AG04449 (cell line): ENCODE data around the gene DCP1B.

Experiments used
- CTCF ChIA-PET: fragments of 350-600 bp; formaldehyde crosslinking; extraction: SDS; loops from one replicate; lab custom pipeline; 2021; ENCODE audit warnings: antibody characterized with exemption; lab: Yijun Ruan, JAX
- POLR2A ChIA-PET: fragments of 400-600, 350-600 bp; formaldehyde crosslinking; extraction: SDS; loops from one replicate; lab custom pipeline; 2020; ENCODE audit warnings: antibody characterized with exemption, inconsistent platforms; lab: Yijun Ruan, JAX
- DNase-seq: peaks from one replicate; pipeline ENCODE4 v3.0.0-alpha.2; 2010; ENCODE audit warnings: low read depth, low spot score
- H3K4me3 ChIP-seq: 2 replicates; pipeline ENCODE4 v1.5.1; 2011; ENCODE audit warnings: low read depth, mild to moderate bottlenecking, control low read depth, low read length
- CTCF ChIP-seq: IDR thresholded peaks from one replicate; pipeline ENCODE4 v1.5.1; 2011; ENCODE audit warnings: mild to moderate bottlenecking, moderate library complexity, low read length, control low read depth, inconsistent platforms; ENCODE audit not compliant: insufficient read depth; ENCODE audit errors: missing control alignments

Gene DCP1B

DNA sequence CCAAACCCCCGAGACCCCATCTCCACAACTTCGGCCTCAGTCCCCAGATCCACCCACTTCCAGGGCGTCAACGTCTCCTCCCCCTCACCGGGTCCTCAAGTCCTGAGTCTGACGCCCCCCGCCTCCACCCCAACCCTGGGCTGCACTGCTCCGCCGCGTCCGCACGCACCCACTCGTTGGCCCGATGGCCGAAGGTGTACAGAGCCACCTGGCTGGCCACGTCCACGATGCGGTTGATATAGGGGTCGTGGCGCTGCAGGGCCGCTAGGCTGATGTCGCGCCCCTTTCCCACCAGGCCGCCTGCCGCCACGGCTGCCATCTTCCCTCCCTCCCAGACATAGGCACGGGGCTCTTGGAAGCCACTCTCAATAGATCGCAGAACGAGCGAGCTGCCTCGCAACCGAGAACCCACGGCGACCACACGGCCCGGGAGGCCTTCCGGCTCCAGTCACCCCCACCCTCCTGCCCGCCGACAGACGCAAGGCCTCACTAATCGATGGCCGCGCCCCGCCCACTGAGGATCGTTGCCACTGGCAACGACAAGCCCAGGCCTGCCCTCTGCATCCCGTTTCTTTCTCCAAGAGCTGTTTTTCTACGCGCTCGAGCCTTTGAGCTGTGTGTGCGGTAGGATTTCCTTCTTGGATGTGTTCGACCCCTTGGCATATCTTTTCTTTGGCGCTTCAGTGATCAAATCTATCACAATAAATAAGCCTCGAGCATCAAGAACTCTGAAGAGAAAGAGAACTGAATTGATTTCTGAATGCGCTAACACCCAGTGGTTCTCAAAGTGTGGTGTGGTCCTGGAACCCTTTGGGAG, at the start of gene DCP1B:
Gene DCP1B, minus strand, starts transcription at position 345 of the 817 bp plus-strand sequence. Its CDS starts 26 bp downstream, at position 319.
- peak within 1 kb of the TSS; percentile 99 for H3K4me3 ChIP-seq
- peak; percentile 0 for TF ChIP-seq CTCF
- peak; percentile 85 for DNase-seq
- ChIA-PET POLR2A (interaction anchor here (0.6 to 1.2 kb wide), 5 partner anchors 10 to 280 kb away, joined by 3 to 7 read pairs (median 3); no protein-coding TSS in a partner anchor), CTCF (interaction anchor here (1.2 to 1.7 kb wide), 2 partner anchors 30 to 64 kb away, joined by 6 read pairs; no protein-coding TSS in a partner anchor)

- peak overlapping the region; percentile 88 for H3K4me3 ChIP-seq
- TF ChIP-seq CTCF, result no peak
- DNase-seq, result no peak
- ChIA-PET CTCF (interaction anchor here (1.6 to 4.0 kb wide), 2 partner anchors 226 to 230 kb away, joined by 3 to 48 read pairs; no protein-coding TSS in a partner anchor), POLR2A (no interaction called here)
These were observed 49.4 kb upstream of the DCP1B start for GRCh38 chr12:2053691-2054090.

GRCh38 chr12:2052826-2053678, 48.8 kb upstream of the DCP1B start, which contains the start of gene CACNA1C:
CACNA1C (plus strand) TSS chr12:2052987; CDS start chr12:2053563, 576 bp downstream.
- ChIA-PET CTCF (interaction anchor here (0.7 to 1.6 kb wide), 3 partner anchors 11 to 226 kb away, joined by 3 to 4 read pairs (median 3); no protein-coding TSS in a partner anchor), POLR2A (no interaction called here)
- DNase-seq, result no peak
- TF ChIP-seq CTCF, result peak; percentile 42
- H3K4me3 ChIP-seq, result peak within 1 kb of the TSS; percentile 88

DNA sequence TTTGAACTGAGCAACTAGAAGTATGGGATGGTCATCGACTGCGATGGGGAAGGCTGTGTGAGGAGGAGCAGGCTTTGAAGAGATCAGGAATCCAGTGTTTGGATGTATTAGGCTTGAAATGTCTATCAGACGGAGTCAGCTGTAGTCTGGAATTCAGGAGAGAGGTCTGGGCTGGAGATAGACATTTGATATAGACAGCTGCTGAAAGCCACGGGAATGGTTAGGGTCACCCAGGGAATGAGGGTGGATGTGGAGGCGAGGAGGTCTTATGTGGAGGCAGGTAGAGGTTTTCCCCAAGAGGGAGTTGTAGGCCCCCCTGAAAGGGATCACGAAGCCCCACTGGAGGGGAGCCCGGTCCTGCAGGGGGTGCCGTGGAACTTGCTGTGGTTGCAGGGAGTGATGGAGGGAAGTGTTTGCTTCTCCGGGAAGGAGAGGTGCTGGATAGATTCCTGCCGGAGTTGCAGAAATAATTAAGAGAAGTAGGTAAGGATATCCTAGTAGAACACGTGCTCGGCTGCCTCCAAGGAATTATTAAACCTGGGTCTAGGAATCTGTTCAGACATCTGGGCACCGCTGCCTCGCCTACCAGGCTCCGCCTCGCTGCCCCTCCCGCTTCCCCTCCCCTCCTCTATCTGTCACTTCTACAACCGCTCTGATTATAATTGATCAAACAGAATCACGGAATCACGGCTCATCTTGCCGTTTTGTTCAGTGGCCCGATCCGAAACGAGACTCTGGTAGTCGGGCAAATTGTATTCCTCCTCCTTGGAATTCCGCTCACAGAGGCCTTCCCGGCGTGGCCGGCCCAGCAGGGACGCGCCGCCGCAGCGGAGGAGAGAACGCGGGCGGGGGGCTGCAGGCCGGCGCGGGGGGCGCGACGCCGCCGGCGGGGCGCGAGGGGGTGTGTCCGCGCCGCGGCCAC, 47.7 kb upstream of the DCP1B start:
- ChIA-PET POLR2A (no interaction called here), CTCF (interaction anchor here (0.7 to 1.6 kb wide), 5 partner anchors 12 to 531 kb away, joined by 3 to 4 read pairs (median 3); no protein-coding TSS in a partner anchor)
- no peak for DNase-seq
- no peak for TF ChIP-seq CTCF
- peak overlapping the region; percentile 88 for H3K4me3 ChIP-seq

DNA sequence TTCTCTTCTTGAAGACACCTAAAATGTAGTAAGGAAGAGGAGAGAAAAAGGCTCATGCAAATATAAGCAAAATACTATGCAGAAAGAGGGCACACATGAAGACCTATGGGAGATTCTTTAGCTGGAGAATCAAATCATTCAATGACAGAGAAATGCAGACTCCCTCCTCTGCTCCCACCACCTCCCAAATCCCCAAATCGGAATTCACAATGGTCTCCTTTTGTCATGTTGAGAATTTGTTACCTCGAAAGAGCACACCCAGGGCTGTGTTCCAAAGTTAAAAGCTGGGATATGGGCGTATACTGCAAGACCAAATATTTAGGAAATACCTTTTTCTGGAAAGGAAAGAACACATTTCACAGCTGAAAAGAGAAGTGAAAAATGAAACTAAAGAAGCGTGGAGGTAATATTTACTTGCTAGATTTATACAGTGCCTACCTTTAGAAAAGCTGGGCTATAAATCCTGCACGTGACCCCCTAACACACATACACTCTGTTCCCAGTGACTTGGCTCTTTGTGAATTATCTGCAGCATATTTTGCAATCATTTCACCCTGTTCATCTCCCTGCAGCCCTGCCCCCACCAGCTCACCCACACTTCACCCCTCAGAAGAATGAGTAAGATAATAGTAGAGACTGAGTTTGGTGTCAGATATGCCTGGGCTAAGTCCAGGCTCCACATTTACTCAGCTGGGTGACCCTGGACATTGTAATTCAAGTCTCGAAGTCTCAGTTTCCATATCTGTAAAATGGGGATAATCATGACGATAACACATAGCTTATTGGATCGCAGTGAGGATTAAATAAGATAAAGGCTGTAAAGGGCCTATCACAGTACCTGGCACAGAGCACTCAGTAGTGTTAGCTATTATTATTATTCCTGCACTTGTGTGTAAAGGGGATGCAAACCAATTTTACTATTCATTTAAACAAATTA, 45.6 kb upstream of the DCP1B start:
- no peak for DNase-seq
- CTCF ChIA-PET, result interaction anchor here (0.9 to 5.6 kb wide), 7 partner anchors 9 to 533 kb away, joined by 3 to 29 read pairs (median 5); no protein-coding TSS in a partner anchor
- POLR2A ChIA-PET, result no interaction called here
- H3K4me3 ChIP-seq, result no peak overlapping the region
- TF ChIP-seq CTCF, result no peak
